AG10803 (cell line): ENCODE data around the gene CLN5.

Experiments used
- DNase-seq: peaks from one replicate; pipeline ENCODE4 v3.0.0; 2010; ENCODE audit warnings: low read depth
- H3K4me3 ChIP-seq: 2 replicates; pipeline ENCODE4 v1.5.1; 2011; ENCODE audit warnings: mild to moderate bottlenecking, low read length, control low read depth
- TF ChIP-seq, protein P1 (sequence below): conservative IDR thresholded peaks from 2 replicates; pipeline ENCODE4 v1.5.1; 2011; ENCODE audit warnings: mild to moderate bottlenecking, low read length, control low read depth, inconsistent platforms

CLN5 gene

DNA sequence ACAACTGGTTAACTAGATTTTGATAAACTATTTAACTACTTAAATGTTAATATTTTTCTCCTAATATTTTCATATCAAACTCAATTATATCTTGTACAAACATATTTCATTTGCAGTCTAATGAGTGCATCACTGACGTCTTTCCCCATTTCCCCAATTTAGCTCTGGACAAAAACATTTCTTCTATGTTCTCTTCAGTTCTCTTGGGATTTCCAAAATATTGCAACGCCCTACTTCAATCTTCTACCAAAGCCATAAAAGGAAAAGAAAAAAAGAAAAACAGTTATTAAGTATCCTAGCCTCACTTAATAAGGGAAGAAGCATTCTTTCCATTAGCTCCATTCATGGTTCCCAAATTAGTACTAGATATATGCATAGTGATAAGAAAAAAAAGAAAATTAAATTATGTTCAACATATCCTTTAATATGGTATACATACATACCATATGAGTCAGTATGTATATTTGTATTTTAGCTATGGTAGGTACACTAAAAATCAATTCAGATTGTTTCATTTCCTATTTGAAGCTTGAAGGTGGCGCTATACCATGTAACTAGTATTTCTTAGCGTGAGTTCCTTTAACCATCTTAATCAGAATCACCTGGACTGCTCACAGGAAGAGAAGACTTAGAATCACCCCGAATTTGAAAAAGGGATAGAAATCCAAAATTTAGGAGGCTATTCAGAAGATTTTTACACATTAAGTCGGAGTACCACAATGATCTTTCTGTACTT, 25.2 kb downstream of the CLN5 start:
- H3K4me3 ChIP-seq: no peak overlapping the region
- TF ChIP-seq, protein P1, sequence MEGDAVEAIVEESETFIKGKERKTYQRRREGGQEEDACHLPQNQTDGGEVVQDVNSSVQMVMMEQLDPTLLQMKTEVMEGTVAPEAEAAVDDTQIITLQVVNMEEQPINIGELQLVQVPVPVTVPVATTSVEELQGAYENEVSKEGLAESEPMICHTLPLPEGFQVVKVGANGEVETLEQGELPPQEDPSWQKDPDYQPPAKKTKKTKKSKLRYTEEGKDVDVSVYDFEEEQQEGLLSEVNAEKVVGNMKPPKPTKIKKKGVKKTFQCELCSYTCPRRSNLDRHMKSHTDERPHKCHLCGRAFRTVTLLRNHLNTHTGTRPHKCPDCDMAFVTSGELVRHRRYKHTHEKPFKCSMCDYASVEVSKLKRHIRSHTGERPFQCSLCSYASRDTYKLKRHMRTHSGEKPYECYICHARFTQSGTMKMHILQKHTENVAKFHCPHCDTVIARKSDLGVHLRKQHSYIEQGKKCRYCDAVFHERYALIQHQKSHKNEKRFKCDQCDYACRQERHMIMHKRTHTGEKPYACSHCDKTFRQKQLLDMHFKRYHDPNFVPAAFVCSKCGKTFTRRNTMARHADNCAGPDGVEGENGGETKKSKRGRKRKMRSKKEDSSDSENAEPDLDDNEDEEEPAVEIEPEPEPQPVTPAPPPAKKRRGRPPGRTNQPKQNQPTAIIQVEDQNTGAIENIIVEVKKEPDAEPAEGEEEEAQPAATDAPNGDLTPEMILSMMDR: no peak
- DNase-seq: no peak

- TF ChIP-seq, protein P1: no peak
- no peak overlapping the region for H3K4me3 ChIP-seq
- DNase-seq: no peak
Measured at GRCh38 chr13:77019756-77020155, 27.9 kb downstream of the CLN5 start.

DNA sequence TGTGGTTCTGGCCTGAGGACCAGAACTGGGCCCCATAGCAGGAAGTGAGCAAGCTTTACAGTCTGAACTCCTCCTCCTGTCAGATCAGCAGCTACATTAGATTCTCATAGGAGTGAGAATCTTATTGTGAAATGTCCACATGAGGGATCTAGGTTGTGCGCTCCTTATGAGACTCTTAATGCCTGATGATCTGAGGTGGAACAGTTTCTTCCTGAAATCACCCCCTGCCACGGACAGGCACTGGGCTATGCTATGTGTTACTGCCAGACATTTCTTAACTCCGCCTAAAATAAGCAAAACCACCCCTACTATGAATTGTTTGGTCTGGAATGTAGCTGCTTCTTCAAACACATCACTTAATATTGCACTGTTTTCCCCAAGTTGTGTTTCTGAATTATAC, 30.5 kb downstream of the CLN5 start:
- peak; percentile 53 for DNase-seq

GRCh38 chr13:77026255-77026860, 34.5 kb downstream of the CLN5 start:
- TF ChIP-seq, protein P1: no peak
- DNase-seq: peak; percentile 69
- H3K4me3 ChIP-seq: peak overlapping the region; percentile 82

More for the DNA sequence above, 30.5 kb downstream of the CLN5 start:
- TF ChIP-seq, protein P1: no peak
- no peak overlapping the region for H3K4me3 ChIP-seq

- H3K4me3 ChIP-seq: peak within 1 kb of the TSS; percentile 82
- DNase-seq: peak; percentile 92
- TF ChIP-seq, protein P1: no peak
Measured at GRCh38 chr13:77026861-77027621, 35.2 kb downstream of the CLN5 start, which contains the start of gene FBXL3. FBXL3 (minus strand) TSS chr13:77027159; CDS start chr13:77021860, 5,299 bp downstream.

DNA sequence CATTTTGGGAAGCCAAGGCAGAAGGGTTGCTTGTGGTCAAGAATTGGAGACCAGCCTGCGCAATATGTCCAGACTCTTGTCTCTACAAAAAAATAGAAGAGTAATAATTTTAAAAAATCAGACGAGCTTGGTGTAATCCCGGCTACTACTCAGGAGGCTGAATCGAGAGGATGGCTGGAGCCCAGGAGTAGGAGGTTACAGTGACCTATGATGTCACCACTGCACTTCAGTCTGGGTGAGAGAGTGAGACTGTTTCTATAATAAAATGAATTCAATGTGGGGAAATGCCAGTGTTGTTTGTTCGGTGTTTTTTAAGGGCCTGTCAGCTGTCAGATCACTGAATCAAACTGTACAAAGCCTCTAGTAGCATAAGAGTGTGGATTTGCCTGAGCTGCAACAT, 36.3 kb downstream of the CLN5 start:
- TF ChIP-seq, protein P1: no peak
- peak; percentile 27 for DNase-seq
- peak overlapping the region; percentile 82 for H3K4me3 ChIP-seq
